Measurements from ENCODE around the gene UNC93B1. TPM values are rescaled to one million over a fixed set of nuclear protein-coding genes. Genes with fewer than 3 reads are reported as not detected.

UNC93B1 gene
- total RNA-seq, 1 donor from 2014 or later = 15.9 TPM

DNA sequence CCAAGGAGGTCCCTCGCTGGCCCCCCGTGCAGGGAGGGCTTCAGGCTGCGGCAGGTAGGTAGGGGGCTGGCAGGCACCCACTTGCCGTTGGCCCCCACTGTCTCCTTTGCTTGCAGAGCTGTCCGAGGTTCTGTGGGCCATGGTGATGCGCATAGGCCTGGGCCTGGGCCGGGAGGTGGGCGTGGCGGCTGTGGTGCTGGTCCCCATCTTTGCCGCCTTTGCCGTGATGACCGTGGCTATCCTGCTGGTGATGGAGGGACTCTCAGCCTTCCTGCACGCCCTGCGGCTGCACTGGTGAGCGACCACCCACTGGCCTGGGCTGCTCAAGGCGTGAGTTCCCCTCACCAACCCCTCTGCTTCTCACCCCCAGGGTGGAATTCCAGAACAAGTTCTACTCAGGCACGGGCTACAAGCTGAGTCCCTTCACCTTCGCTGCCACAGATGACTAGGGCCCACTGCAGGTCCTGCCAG, 46.5 kb upstream of the UNC93B1 start:
- Mint-ChIP-seq H3K4me1 (ENCODE audit: low read depth) (no peaks in the 10 kb centered on the region), H3K27me3 (ENCODE audit: low read depth) (no peaks in the 10 kb centered on the region), H3K4me3 (ENCODE audit: unreplicated experiment) (no peak overlapping the region), H3K9me3 (ENCODE audit: low read depth) (no peaks in the 10 kb centered on the region), H3K27ac (ENCODE audit: unreplicated experiment) (no peak overlapping the region), H3K36me3 (ENCODE audit: low read depth) (peaks cover 7% of the 10 kb centered on the region)
- DNase-seq (ENCODE audit: low spot score) = no peak
- no peak for TF ChIP-seq CTCF (IDR thresholded peaks at IDR 0.05)

GRCh38 chr11:68049509-68050370, 45.8 kb upstream of the UNC93B1 start:
- H3K4me3 Mint-ChIP-seq (ENCODE audit: unreplicated experiment) = no peak overlapping the region
- peak; percentile 92 for DNase-seq (ENCODE audit: low spot score)
- H3K4me1 Mint-ChIP-seq (ENCODE audit: low read depth) = no peaks in the 10 kb centered on the region
- peaks cover 7% of the 10 kb centered on the region for H3K36me3 Mint-ChIP-seq (ENCODE audit: low read depth)
- no peak for TF ChIP-seq CTCF (IDR thresholded peaks at IDR 0.05)
- H3K9me3 Mint-ChIP-seq (ENCODE audit: low read depth) = no peaks in the 10 kb centered on the region
- H3K27ac Mint-ChIP-seq (ENCODE audit: unreplicated experiment) = no peak overlapping the region
- H3K27me3 Mint-ChIP-seq (ENCODE audit: low read depth) = no peaks in the 10 kb centered on the region

DNA sequence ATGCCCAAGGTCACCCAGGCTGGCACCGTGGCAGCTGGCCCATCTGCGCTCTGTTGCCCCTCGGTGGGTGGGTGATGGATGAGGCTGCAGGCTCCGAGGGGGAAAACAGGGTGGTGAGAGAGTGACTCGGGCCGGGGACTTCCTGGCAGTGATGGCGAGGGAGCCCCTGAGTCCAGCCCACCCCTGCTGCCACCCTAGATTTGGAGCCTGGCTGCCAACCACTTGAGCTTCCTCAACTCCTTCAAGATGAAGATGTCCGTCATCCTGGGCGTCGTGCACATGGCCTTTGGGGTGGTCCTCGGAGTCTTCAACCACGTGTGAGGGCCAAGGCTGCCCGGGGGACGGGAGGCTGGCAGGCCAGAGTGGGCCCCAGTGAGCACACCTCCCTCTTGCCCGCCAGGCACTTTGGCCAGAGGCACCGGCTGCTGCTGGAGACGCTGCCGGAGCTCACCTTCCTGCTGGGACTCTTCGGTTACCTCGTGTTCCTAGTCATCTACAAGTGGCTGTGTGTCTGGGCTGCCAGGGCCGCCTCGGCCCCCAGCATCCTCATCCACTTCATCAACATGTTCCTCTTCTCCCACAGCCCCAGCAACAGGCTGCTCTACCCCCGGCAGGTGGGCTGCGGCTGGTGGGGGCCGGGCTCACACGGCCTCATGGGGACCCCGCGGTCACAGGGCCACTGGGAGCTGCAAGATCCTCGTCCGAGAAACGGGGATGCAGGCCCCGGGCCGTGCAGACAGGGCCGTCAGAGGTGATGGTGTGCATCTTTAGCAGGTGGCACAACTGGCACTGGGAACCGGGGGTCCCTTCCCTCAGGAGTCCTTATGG, 45.0 kb upstream of the UNC93B1 start:
- no peaks in the 10 kb centered on the region for H3K27me3 Mint-ChIP-seq (ENCODE audit: low read depth)
- H3K27ac Mint-ChIP-seq (ENCODE audit: unreplicated experiment) = no peak overlapping the region
- DNase-seq (ENCODE audit: low spot score) = peak; percentile 84
- peaks cover 7% of the 10 kb centered on the region for H3K36me3 Mint-ChIP-seq (ENCODE audit: low read depth)
- H3K9me3 Mint-ChIP-seq (ENCODE audit: low read depth) = no peaks in the 10 kb centered on the region
- no peak for TF ChIP-seq CTCF (IDR thresholded peaks at IDR 0.05)
- no peak overlapping the region for H3K4me3 Mint-ChIP-seq (ENCODE audit: unreplicated experiment)
- H3K4me1 Mint-ChIP-seq (ENCODE audit: low read depth) = no peaks in the 10 kb centered on the region

GRCh38 chr11:68047437-68048290, 43.8 kb upstream of the UNC93B1 start:
- Mint-ChIP-seq H3K9me3 (ENCODE audit: low read depth) (no peaks in the 10 kb centered on the region), H3K36me3 (ENCODE audit: low read depth) (peaks cover 7% of the 10 kb centered on the region), H3K27ac (ENCODE audit: unreplicated experiment) (no peak overlapping the region), H3K27me3 (ENCODE audit: low read depth) (no peaks in the 10 kb centered on the region), H3K4me1 (ENCODE audit: low read depth) (no peaks in the 10 kb centered on the region), H3K4me3 (ENCODE audit: unreplicated experiment) (no peak overlapping the region)
- peak; percentile 86 for DNase-seq (ENCODE audit: low spot score)
- TF ChIP-seq CTCF (IDR thresholded peaks at IDR 0.05) = no peak

All from chondrocyte (in vitro differentiated cells).